Measurements from ENCODE around the gene SDSL. TPM values are rescaled to one million over a fixed set of nuclear protein-coding genes. Genes with fewer than 3 reads are reported as not detected.

Gene SDSL
- polyA plus RNA-seq, 1 donor (not counting 4 experiments of a cell fraction or from before 2014, with no cell fraction given) = 1.9 TPM

GRCh38 chr12:113457185-113457584, 35.0 kb downstream of the SDSL start:
- TF ChIP-seq, protein P1, sequence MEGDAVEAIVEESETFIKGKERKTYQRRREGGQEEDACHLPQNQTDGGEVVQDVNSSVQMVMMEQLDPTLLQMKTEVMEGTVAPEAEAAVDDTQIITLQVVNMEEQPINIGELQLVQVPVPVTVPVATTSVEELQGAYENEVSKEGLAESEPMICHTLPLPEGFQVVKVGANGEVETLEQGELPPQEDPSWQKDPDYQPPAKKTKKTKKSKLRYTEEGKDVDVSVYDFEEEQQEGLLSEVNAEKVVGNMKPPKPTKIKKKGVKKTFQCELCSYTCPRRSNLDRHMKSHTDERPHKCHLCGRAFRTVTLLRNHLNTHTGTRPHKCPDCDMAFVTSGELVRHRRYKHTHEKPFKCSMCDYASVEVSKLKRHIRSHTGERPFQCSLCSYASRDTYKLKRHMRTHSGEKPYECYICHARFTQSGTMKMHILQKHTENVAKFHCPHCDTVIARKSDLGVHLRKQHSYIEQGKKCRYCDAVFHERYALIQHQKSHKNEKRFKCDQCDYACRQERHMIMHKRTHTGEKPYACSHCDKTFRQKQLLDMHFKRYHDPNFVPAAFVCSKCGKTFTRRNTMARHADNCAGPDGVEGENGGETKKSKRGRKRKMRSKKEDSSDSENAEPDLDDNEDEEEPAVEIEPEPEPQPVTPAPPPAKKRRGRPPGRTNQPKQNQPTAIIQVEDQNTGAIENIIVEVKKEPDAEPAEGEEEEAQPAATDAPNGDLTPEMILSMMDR (optimal IDR thresholded peaks at IDR 0.05 in 1 of 3, IDR thresholded peaks at IDR 0.05 in 1 of 3, conservative IDR thresholded peaks at IDR 0.05 in 1 of 3; ENCODE audit: extremely low read depth in 1 of 3, insufficient read depth in 2 of 3, low read length in 3 of 3) = no peak
- no peak for TF ChIP-seq EZH2 (IDR thresholded peaks at IDR 0.05; ENCODE audit: low read length)
- dilution Hi-C loops (cut with MboI; ENCODE audit: extremely low pct_ligation_motif_present, low sequenced_read_pairs) = no loop called here
- Histone ChIP-seq H2AFZ (ENCODE audit: control insufficient read depth, low read length) (no peak overlapping the region), H3K36me3 (ENCODE audit: control insufficient read depth in 2 of 2, extremely low read depth in 1 of 2, insufficient read depth in 2 of 2, low read length in 2 of 2) (no peaks in the 10 kb centered on the region), H3K4me2 (ENCODE audit: control insufficient read depth, extremely low read depth, insufficient read depth, low read depth, low read length) (no peak overlapping the region), H4K20me1 (ENCODE audit: control insufficient read depth, extremely low read depth, insufficient read depth, low read length) (no peaks in the 10 kb centered on the region), H3K9me3 (ENCODE audit: control insufficient read depth, low read depth, low read length) (no peaks in the 10 kb centered on the region), H3K9me1 (ENCODE audit: control insufficient read depth, extremely low read depth, insufficient read depth, low read length) (no peaks in the 10 kb centered on the region), H3K9ac (ENCODE audit: control insufficient read depth, extremely low read depth, insufficient read depth, low read length) (no peak overlapping the region), H3K79me2 (ENCODE audit: control insufficient read depth, insufficient read depth, low read length) (no peaks in the 10 kb centered on the region), H3K27ac (ENCODE audit: control insufficient read depth, insufficient read depth, low read length) (no peak overlapping the region), H3K4me3 (ENCODE audit: control insufficient read depth in 2 of 3, extremely low read depth in 1 of 3, insufficient read depth in 2 of 3, low read depth in 1 of 3, low read length in 3 of 3) (no peak overlapping the region), H3K27me3 (ENCODE audit: control insufficient read depth, extremely low read depth, insufficient read depth, low read length) (peaks cover 12% of the 10 kb centered on the region), H3K4me1 (ENCODE audit: control insufficient read depth, extremely low read depth, insufficient read depth, low read length) (no peaks in the 10 kb centered on the region)
- DNase-seq (ENCODE audit: low read depth, low spot score) (no peak), FAIRE-seq (no peak)

- FAIRE-seq (no peak), DNase-seq (ENCODE audit: low read depth, low spot score) (no peak)
- no peak for TF ChIP-seq EZH2 (IDR thresholded peaks at IDR 0.05; ENCODE audit: low read length)
- TF ChIP-seq, protein P1 (optimal IDR thresholded peaks at IDR 0.05 in 1 of 3, IDR thresholded peaks at IDR 0.05 in 1 of 3, conservative IDR thresholded peaks at IDR 0.05 in 1 of 3; ENCODE audit: extremely low read depth in 1 of 3, insufficient read depth in 2 of 3, low read length in 3 of 3) = no peak
- no peak overlapping the region for H3K4me3 ChIP-seq (ENCODE audit: control insufficient read depth in 2 of 3, extremely low read depth in 1 of 3, insufficient read depth in 2 of 3, low read depth in 1 of 3, low read length in 3 of 3)
- H3K36me3 ChIP-seq (ENCODE audit: control insufficient read depth in 2 of 2, extremely low read depth in 1 of 2, insufficient read depth in 2 of 2, low read length in 2 of 2) = no peaks in the 10 kb centered on the region
- H3K27ac ChIP-seq (ENCODE audit: control insufficient read depth, insufficient read depth, low read length) = no peak overlapping the region
- no peak overlapping the region for H3K9ac ChIP-seq (ENCODE audit: control insufficient read depth, extremely low read depth, insufficient read depth, low read length)
- H3K27me3 ChIP-seq (ENCODE audit: control insufficient read depth, extremely low read depth, insufficient read depth, low read length) = peaks cover 17% of the 10 kb centered on the region
- no peaks in the 10 kb centered on the region for H4K20me1 ChIP-seq (ENCODE audit: control insufficient read depth, extremely low read depth, insufficient read depth, low read length)
- H3K9me3 ChIP-seq (ENCODE audit: control insufficient read depth, low read depth, low read length) = no peaks in the 10 kb centered on the region
- H3K79me2 ChIP-seq (ENCODE audit: control insufficient read depth, insufficient read depth, low read length) = no peaks in the 10 kb centered on the region
- H3K4me1 ChIP-seq (ENCODE audit: control insufficient read depth, extremely low read depth, insufficient read depth, low read length) = peaks cover 2% of the 10 kb centered on the region
- no peak overlapping the region for H2AFZ ChIP-seq (ENCODE audit: control insufficient read depth, low read length)
- dilution Hi-C loops (cut with MboI; ENCODE audit: extremely low pct_ligation_motif_present, low sequenced_read_pairs) = no loop called here
- no peak overlapping the region for H3K4me2 ChIP-seq (ENCODE audit: control insufficient read depth, extremely low read depth, insufficient read depth, low read depth, low read length)
- no peaks in the 10 kb centered on the region for H3K9me1 ChIP-seq (ENCODE audit: control insufficient read depth, extremely low read depth, insufficient read depth, low read length)
Observed at GRCh38 chr12:113457710-113458109, 35.5 kb downstream of the SDSL start.
